ENCODE data around the gene MAGEA9B.
"Not testable (repeated sequence)": the region's sequence is repeated elsewhere in the genome, so short reads cannot be mapped to it uniquely, and the experiment has no call there.

MAGEA9B gene

DNA sequence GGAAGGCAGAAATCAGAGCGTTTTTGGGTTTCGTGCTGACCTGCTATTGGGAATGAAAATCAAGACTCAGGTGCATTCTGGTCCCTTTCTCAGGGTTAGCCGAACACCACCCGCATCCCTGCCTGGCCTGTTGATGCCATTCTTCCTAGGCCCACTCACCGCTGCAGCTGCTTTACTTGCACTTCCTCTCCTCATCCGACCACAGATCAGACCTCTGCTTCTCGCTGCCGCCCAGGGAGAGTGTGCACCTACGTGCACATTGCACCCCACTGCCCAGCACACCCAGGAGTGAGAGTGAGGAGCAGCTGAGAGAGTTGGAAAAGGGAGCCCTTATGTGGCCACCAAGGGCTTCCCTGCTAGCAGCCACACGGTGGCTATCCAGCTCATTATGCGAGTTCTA is 49.8 kb downstream of the MAGEA9B start:
- not testable (repeated sequence) for DNase-seq

DNA sequence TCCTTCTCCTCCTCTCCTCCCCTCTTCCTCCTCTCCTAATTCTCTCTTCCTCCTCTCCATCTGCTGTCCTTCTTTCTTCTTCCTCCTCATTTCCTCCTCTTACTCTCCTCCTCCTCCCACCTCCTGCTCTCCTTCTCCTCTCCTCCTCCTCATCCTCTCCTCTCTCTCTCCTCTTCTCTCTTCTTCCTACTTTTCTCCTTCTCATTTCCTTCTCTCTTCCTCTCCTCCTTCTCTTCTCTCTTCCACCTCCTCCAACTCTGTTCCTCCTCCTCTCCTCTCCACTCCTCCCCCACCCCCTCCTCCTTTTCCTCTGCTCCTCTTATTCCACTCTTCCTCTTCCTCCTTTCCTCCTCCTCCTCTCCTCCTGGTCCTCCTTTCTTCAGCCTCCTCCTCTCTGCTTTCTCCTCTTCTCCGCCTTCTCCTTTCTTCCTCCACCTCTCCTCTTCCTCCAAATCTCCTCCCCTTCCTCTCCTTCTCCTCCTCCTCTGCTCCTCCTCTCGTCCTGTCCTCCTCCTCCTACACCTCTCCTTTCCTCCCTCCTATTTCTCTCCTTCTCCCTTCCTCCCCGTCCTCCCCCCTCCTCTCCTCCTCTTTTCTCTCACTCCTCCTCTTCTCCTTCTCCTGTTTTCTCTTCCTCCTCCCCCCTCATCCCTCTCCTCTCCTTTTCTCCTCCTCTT is 52.2 kb downstream of the MAGEA9B start:
- DNase-seq = not testable (repeated sequence)

DNA sequence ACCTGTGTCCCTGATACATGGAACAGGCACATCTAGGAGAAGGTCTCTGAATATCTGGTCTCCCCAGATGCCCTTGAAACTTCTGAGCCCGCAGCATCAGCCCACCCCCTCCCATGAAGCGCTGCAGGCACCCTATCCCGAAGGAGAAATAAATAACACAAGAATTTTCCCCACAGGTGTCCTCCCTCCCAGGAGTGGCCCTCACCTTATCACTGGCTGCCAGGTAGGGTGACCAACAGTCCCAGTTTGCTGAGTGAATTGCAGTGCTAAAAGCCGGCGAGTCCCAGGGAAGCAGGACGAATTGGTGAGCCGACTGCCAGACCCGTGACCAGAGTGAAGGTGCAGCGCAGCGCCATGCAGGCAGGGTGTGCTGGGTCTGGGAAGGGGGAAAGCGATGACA is 53.3 kb downstream of the MAGEA9B start:
- not testable (repeated sequence) for DNase-seq

DNA sequence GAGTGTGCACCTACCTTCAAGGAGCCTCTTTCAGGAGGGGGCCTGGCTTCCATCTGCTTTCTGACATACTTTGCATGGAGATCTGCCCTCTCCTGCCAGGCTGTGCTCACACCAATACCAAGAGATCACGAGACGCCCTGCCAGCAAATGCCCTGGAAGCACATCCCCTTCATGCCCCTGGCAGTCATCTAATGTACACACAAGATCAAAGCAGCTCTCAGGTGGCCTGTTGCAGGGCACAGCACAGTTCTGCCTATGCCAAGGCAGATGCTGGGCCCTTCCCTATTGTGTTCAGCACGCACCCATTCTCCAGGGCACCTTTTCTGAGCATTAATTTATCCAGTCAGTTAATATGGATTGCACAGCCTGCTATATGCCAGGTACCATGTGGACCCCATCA is 54.4 kb downstream of the MAGEA9B start:
- not testable (repeated sequence) for DNase-seq

Measured in hypothalamus (tissue), 51 donors.